ENCODE measurements around the gene SAYSD1.

SAYSD1 gene

GRCh38 chr6:39092124-39092523, 22.9 kb downstream of the SAYSD1 start:
- H3K27ac ChIP-seq: no peak overlapping the region
- TF ChIP-seq CTCF (conservative IDR thresholded peaks at IDR 0.05) (no peak; the same call in 1 of the 2 replicates), ZFX (IDR thresholded peaks at IDR 0.05) (no peak)

- no peak overlapping the region for H3K27ac ChIP-seq
- TF ChIP-seq ZFX (IDR thresholded peaks at IDR 0.05): no peak
- TF ChIP-seq CTCF (conservative IDR thresholded peaks at IDR 0.05): no peak
Measured at GRCh38 chr6:39091220-39091619, 23.8 kb downstream of the SAYSD1 start.

- peak overlapping the region; percentile 71 for H3K27ac ChIP-seq
- TF ChIP-seq CTCF (conservative IDR thresholded peaks at IDR 0.05) (no peak), ZFX (IDR thresholded peaks at IDR 0.05) (no peak)
Measured at GRCh38 chr6:39090036-39090435, 24.9 kb downstream of the SAYSD1 start.

GRCh38 chr6:39088331-39088730, 26.7 kb downstream of the SAYSD1 start:
- H3K27ac ChIP-seq: no peak overlapping the region; the same call in 1 of the 2 replicates
- TF ChIP-seq ZFX (IDR thresholded peaks at IDR 0.05) (no peak), CTCF (conservative IDR thresholded peaks at IDR 0.05) (no peak)

GRCh38 chr6:39087197-39087596, 27.8 kb downstream of the SAYSD1 start:
- TF ChIP-seq ZFX (IDR thresholded peaks at IDR 0.05): no peak
- no peak for TF ChIP-seq CTCF (conservative IDR thresholded peaks at IDR 0.05)
- no peak overlapping the region for H3K27ac ChIP-seq

GRCh38 chr6:39086711-39087110, 28.3 kb downstream of the SAYSD1 start:
- TF ChIP-seq CTCF (conservative IDR thresholded peaks at IDR 0.05) (no peak), ZFX (IDR thresholded peaks at IDR 0.05) (no peak)
- H3K27ac ChIP-seq: no peak overlapping the region

- H3K27ac ChIP-seq: no peak overlapping the region
- TF ChIP-seq ZFX (IDR thresholded peaks at IDR 0.05): no peak
- TF ChIP-seq CTCF (conservative IDR thresholded peaks at IDR 0.05): no peak
Measured at GRCh38 chr6:39086294-39086693, 28.7 kb downstream of the SAYSD1 start.
